Lung microvascular endothelial cell (primary cell): ENCODE results near the gene MMP7. TPM values are rescaled to one million over a fixed set of nuclear protein-coding genes. Genes with fewer than 3 reads are reported as not detected.

ENCODE experiments used
- total RNA-seq: library from RNA; depleted of rRNA; stranded (reverse); fragments of >200 nt; gene quantifications from 2 replicates; pipeline ENCODE4 v1.2.1, GENCODE V29; 2014

MMP7 gene
- total RNA-seq, 1 donor from 2014 or later: 0.20 TPM

Other genes with a start within 250 kb of the MMP7 start
- gene BIRC3, start 213.3 kb downstream of the MMP7 start, total RNA-seq: 1.5 and 3.0 TPM in 2 replicates
- 38.4 and 44.4 TPM in 2 replicates for gene BIRC2, start 183.5 kb downstream of the MMP7 start, total RNA-seq
- gene TMEM123, start 78.0 kb downstream of the MMP7 start, total RNA-seq: 169 and 269 TPM in 2 replicates
- not detected in 2 replicates for gene MMP20, start 94.6 kb upstream of the MMP7 start, total RNA-seq
- gene MMP27, start 175.0 kb upstream of the MMP7 start, total RNA-seq: not detected in 2 replicates
- not detected in 2 replicates for gene MMP8, start 194.2 kb upstream of the MMP7 start, total RNA-seq
- gene MMP10, start 249.9 kb upstream of the MMP7 start, total RNA-seq: 0.60 and 45.8 TPM in 2 replicates